CD4-positive, alpha-beta T cell (primary cell): Measurements from ENCODE around the gene RRM2. TPM values are rescaled to one million over a fixed set of nuclear protein-coding genes. Genes with fewer than 3 reads are reported as not detected.
"Not testable (repeated sequence)": the region's sequence is repeated elsewhere in the genome, so short reads cannot be mapped to it uniquely, and the experiment has no call there.

Experiments
- ATAC-seq: fragments of 200-7000 bp; cut with Tn5 transposase; one replicate; pipeline ENCODE4 v1.10.0; 2022; ENCODE audit warnings: mild to moderate bottlenecking; ENCODE audit not compliant: poor library complexity
- CTCF ChIA-PET: fragments of 350-600 bp; sonication (Branson Sonifier 250); formaldehyde crosslinking; loops from one replicate; lab custom pipeline; 2021; ENCODE audit warnings: antibody characterized with exemption, inconsistent platforms; lab: Charles Lee
- POLR2A ChIA-PET: fragments of 350-600 bp; sonication (Branson Sonifier 250); formaldehyde crosslinking; loops from one replicate; lab custom pipeline; 2021; ENCODE audit warnings: antibody characterized with exemption, inconsistent platforms; lab: Charles Lee
- DNase-seq, 14 experiments: peaks; one replicate each; pipeline ENCODE4 v3.0.0-alpha.2; 2013 to 2020; ENCODE audit warnings: mixed read lengths in 2 of 14
- H3K27ac ChIP-seq, 2 donors: one replicate each; pipeline versions ENCODE4 v1.5.1 to v1.7.0; 2013; ENCODE audit warnings: low read length in 2 of 2, low read depth in 1 of 2, mild to moderate bottlenecking in 1 of 2
- H3K27me3 ChIP-seq, 2 experiments: 1 replicate in 1 of 2; 2 replicates in 1 of 2; pipeline versions ENCODE4 v1.6.1 to v1.7.0; 2013; ENCODE audit warnings: low read length in 2 of 2, control low read depth in 1 of 2, mild to moderate bottlenecking in 1 of 2, moderate library complexity in 1 of 2; ENCODE audit not compliant: insufficient read depth in 2 of 2, control insufficient read depth in 1 of 2
- H3K36me3 ChIP-seq: one replicate; pipeline ENCODE4 v1.6.1; 2013; ENCODE audit warnings: low read length, control low read depth; ENCODE audit not compliant: insufficient read depth
- H3K4me1 ChIP-seq: one replicate; pipeline ENCODE4 v1.6.1; 2013; ENCODE audit warnings: low read length, control low read depth; ENCODE audit not compliant: insufficient read depth
- H3K4me3 ChIP-seq: one replicate; pipeline ENCODE4 v1.5.1; 2013; ENCODE audit warnings: mild to moderate bottlenecking, low read length, moderate library complexity
- H3K9me3 ChIP-seq, 2 experiments: 1 replicate in 1 of 2; 2 replicates in 1 of 2; pipeline versions ENCODE4 v1.6.1 to v1.7.0; 2013; ENCODE audit warnings: low read length in 2 of 2, mild to moderate bottlenecking in 2 of 2, control low read depth in 1 of 2, moderate library complexity in 1 of 2; ENCODE audit not compliant: control insufficient read depth in 1 of 2, insufficient read depth in 1 of 2
- H3K27ac Mint-ChIP-seq: one replicate; pipeline ENCODE4 v1.8.0; 2020; ENCODE audit warnings: mixed read lengths
- H3K27me3 Mint-ChIP-seq: one replicate; pipeline ENCODE4 v1.8.0; 2021; ENCODE audit warnings: mixed read lengths
- H3K36me3 Mint-ChIP-seq: one replicate; pipeline ENCODE4 v1.8.0; 2021; ENCODE audit warnings: low read depth, mixed read lengths
- H3K4me1 Mint-ChIP-seq: one replicate; pipeline ENCODE4 v1.8.0; 2021; ENCODE audit warnings: low read depth, mixed read lengths
- H3K4me3 Mint-ChIP-seq: one replicate; pipeline ENCODE4 v1.8.0; 2020; ENCODE audit warnings: mild to moderate bottlenecking, mixed read lengths
- H3K9me3 Mint-ChIP-seq: one replicate; pipeline ENCODE4 v1.8.0; 2020; ENCODE audit warnings: mixed read lengths
- intact Hi-C, 2 experiments: fragments of 100-400 bp; cut with DNase I in 1 of 2; cut with micrococcal nuclease in 1 of 2; formaldehyde crosslinking; loops; one replicate each; pipeline versions ENCODE4 v1.15.1 to v1.9.0; 2023 to 2025; cut with DNase I, micrococcal nuclease
- total RNA-seq, 174 experiments: library from RNA in 2 of 174; stranded (reverse) in 2 of 174; gene quantifications; one replicate each; pipeline ENCODE4 v1.2.3 and lab custom pipeline; 2021 to 2026
- TF ChIP-seq, protein P1 (sequence below): fragments of 200-600 bp; IDR thresholded peaks from one replicate; pipeline ENCODE4 v1.8.0; 2022; ENCODE audit warnings: antibody characterized with exemption, mild to moderate bottlenecking

Gene RRM2
- total RNA-seq, 2 experiments from 2014 or later: 1.4 to 1.6 TPM

DNA sequence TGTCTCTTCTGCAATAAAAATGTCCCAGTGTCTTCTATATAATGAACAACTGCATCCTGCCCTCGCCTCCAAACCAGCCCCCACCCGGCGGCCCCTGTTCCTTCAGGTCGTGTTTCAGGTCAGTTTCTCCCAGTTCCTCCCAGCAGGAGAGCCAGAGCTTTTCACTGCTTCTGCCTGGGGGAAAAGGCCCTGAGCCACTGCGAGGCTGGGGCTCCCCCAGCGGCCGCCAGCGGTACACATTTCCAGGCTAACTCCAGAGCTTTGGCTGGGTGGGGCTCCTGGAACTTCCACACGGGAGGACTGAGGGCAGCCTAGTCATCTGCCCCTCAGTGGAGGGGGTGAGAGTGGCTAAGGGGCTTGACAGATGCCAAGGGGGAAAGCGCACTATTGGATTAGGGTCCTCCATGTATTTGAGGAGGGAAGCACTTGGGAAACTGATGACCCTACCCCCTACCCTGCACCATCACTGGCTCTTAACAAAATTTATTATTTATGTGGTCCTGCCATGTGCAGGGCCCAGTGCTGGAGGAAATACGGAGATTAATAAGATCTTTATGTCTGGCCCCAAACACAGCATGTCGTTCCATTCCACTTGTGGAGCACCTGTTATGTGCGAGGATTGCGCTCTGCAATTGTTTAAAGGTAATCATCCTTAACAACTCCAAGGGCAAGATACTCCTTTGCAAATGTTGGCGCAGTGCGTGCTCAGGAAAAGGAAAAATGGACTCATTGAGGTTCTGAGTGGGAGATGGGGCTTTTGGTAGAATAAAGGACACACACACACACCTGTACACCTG, 25.0 kb upstream of the RRM2 start:
- H3K4me3 ChIP-seq: no peak overlapping the region
- peak in 8 of 14 experiments; percentile 6 to 66 (median 35) for DNase-seq
- H3K27ac ChIP-seq: no peak overlapping the region
- H3K27me3 Mint-ChIP-seq: peaks cover 51% of the 10 kb centered on the region
- intact Hi-C loops: loop anchor here (1.0 kb wide), 1 partner anchor 25 kb away; no protein-coding TSS in a partner anchor
- H3K9me3 Mint-ChIP-seq: no peaks in the 10 kb centered on the region
- no peaks in the 10 kb centered on the region for H3K36me3 Mint-ChIP-seq
- H3K27ac Mint-ChIP-seq: no peak overlapping the region
- peak; percentile 75 for ATAC-seq
- H3K4me3 Mint-ChIP-seq: no peak overlapping the region
- peaks cover 13 to 16% of the 10 kb centered on the region in 2 experiments for H3K27me3 ChIP-seq
- CTCF ChIA-PET: interaction anchor here (0.7 to 2.9 kb wide), 14 partner anchors 9 to 298 kb away, joined by 3 to 43 read pairs (median 4); no protein-coding TSS in a partner anchor
- no peaks in the 10 kb centered on the region for H3K36me3 ChIP-seq
- H3K4me1 Mint-ChIP-seq: peaks cover 2% of the 10 kb centered on the region
- POLR2A ChIA-PET: interaction anchor here (0.7 kb wide), 1 partner anchor 92 kb away, joined by 3 read pairs; no protein-coding TSS in a partner anchor
- H3K9me3 ChIP-seq: no peaks in the 10 kb centered on the region
- TF ChIP-seq, protein P1, sequence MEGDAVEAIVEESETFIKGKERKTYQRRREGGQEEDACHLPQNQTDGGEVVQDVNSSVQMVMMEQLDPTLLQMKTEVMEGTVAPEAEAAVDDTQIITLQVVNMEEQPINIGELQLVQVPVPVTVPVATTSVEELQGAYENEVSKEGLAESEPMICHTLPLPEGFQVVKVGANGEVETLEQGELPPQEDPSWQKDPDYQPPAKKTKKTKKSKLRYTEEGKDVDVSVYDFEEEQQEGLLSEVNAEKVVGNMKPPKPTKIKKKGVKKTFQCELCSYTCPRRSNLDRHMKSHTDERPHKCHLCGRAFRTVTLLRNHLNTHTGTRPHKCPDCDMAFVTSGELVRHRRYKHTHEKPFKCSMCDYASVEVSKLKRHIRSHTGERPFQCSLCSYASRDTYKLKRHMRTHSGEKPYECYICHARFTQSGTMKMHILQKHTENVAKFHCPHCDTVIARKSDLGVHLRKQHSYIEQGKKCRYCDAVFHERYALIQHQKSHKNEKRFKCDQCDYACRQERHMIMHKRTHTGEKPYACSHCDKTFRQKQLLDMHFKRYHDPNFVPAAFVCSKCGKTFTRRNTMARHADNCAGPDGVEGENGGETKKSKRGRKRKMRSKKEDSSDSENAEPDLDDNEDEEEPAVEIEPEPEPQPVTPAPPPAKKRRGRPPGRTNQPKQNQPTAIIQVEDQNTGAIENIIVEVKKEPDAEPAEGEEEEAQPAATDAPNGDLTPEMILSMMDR: peak; percentile 75
- H3K4me1 ChIP-seq: peaks cover 3% of the 10 kb centered on the region

DNA sequence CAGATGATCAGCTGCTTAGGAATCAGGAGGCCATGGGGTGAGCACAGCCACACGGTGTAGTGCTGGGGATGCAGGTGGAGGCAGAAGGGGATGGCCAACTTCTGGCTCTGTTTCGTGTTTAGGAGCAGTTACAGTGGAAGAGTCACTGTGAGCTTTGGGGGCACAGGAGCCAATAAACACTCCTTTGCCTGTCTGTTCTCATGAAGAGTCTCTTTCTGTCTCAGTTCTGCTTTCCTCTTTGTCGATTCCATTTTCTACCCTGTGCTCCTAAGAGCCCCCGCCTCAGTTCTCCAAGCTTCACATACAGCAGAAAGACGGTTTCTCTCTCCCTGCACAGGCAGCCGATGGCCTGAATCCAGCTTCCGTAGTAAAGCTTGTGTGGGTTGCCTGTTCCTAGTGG, 21.0 kb upstream of the RRM2 start:
- Histone ChIP-seq H3K27ac (no peak overlapping the region), H3K9me3 (peaks cover 0 to 4% of the 10 kb centered on the region in 2 experiments), H3K27me3 (no peaks in the 10 kb centered on the region), H3K4me1 (peaks cover 3% of the 10 kb centered on the region), H3K36me3 (no peaks in the 10 kb centered on the region), H3K4me3 (no peak overlapping the region)
- TF ChIP-seq, protein P1: no peak
- intact Hi-C loops: no loop called here
- ChIA-PET POLR2A (no interaction called here), CTCF (interaction anchor here (2.1 kb wide), 1 partner anchor 29 kb away, joined by 6 read pairs; no protein-coding TSS in a partner anchor)
- Mint-ChIP-seq H3K4me1 (no peaks in the 10 kb centered on the region), H3K27me3 (peaks cover 15% of the 10 kb centered on the region), H3K27ac (no peak overlapping the region), H3K9me3 (no peaks in the 10 kb centered on the region), H3K4me3 (no peak overlapping the region), H3K36me3 (no peaks in the 10 kb centered on the region)
- ATAC-seq: no peak
- DNase-seq: no peak

GRCh38 chr2:10103179-10103578, 19.4 kb upstream of the RRM2 start:
- H3K9me3 Mint-ChIP-seq: peaks cover 3% of the 10 kb centered on the region
- DNase-seq (no peak), ATAC-seq (no peak)
- ChIA-PET POLR2A (no interaction called here), CTCF (interaction anchor here (0.5 kb wide), 1 partner anchor 55 kb away, joined by 3 read pairs; no protein-coding TSS in a partner anchor)
- H3K4me3 Mint-ChIP-seq: no peak overlapping the region
- intact Hi-C loops: no loop called here
- H3K4me1 Mint-ChIP-seq: no peaks in the 10 kb centered on the region
- no peak overlapping the region for H3K27ac Mint-ChIP-seq
- Histone ChIP-seq H3K4me3 (no peak overlapping the region), H3K4me1 (no peaks in the 10 kb centered on the region), H3K36me3 (no peaks in the 10 kb centered on the region), H3K9me3 (peaks cover 0 to 6% of the 10 kb centered on the region in 2 experiments), H3K27ac (no peak overlapping the region), H3K27me3 (no peaks in the 10 kb centered on the region)
- peaks cover 2% of the 10 kb centered on the region for H3K27me3 Mint-ChIP-seq
- H3K36me3 Mint-ChIP-seq: no peaks in the 10 kb centered on the region
- TF ChIP-seq, protein P1: no peak

GRCh38 chr2:10104906-10105305, 17.6 kb upstream of the RRM2 start:
- H3K4me3 ChIP-seq, H3K4me1 ChIP-seq, H3K9me3 Mint-ChIP-seq, H3K4me3 Mint-ChIP-seq, H3K27me3 Mint-ChIP-seq, H3K36me3 ChIP-seq, H3K9me3 ChIP-seq, H3K27ac Mint-ChIP-seq, DNase-seq, intact Hi-C loops, H3K36me3 Mint-ChIP-seq, POLR2A ChIA-PET, H3K27me3 ChIP-seq, CTCF ChIA-PET, H3K27ac ChIP-seq, ATAC-seq, H3K4me1 Mint-ChIP-seq: not testable (repeated sequence)
